ENCODE results near the gene EXOC3L4.
A peak's percentile ranks its signal among the peaks of the same experiment; 100 is the strongest.

Gene EXOC3L4

DNA sequence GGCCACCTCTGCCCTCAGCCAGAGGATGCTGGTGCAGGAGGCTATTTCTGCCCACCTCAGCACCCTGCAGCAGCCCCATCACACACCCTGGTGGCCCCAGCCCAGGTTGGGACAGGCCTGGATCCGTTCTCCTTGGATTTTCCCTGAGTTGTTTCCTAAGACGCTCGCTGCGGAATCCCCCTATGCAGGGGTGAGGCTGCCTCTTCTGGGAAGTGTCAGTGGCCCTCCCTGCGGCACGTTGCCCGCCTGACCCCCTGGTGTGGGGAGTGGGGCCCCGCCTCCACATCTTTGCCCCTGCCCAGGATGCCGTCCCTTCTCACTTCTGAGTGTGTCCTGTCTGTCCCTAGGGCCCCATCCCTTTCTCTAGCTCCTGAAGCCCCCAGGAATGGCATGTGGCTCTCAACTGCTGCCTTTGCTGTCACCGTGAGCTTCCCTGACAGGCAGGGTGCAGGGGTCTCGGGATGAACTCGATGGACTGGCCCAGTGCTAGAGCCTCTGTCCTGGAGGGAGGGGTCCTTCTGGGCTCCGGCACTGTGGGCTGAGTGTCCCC, 594 bp upstream of the EXOC3L4 start:
- no peak for DNase-seq

GRCh38 chr14:103095210-103095778, 769 bp downstream of the EXOC3L4 start:
- no peak for DNase-seq

DNA sequence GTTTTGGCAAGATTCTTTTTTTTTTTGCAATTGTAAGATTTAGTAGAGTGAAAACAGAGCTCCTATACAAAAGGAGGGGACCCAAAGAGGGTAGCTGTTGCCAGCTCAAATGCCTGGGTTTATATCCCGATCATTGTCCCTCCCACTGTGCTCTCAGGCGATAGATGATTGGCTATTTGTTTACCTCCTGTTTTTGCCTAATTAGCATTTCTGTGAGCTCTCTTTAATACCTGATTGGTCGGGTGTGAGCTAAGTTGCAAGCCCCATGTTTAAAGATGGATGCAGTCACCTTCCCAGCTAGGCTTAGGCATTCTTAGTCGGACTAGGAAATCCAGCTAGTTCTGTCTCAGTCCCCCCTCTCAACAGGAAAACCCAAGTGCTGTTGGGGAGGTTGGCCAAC, 1.9 kb downstream of the EXOC3L4 start:
- DNase-seq = no peak

DNA sequence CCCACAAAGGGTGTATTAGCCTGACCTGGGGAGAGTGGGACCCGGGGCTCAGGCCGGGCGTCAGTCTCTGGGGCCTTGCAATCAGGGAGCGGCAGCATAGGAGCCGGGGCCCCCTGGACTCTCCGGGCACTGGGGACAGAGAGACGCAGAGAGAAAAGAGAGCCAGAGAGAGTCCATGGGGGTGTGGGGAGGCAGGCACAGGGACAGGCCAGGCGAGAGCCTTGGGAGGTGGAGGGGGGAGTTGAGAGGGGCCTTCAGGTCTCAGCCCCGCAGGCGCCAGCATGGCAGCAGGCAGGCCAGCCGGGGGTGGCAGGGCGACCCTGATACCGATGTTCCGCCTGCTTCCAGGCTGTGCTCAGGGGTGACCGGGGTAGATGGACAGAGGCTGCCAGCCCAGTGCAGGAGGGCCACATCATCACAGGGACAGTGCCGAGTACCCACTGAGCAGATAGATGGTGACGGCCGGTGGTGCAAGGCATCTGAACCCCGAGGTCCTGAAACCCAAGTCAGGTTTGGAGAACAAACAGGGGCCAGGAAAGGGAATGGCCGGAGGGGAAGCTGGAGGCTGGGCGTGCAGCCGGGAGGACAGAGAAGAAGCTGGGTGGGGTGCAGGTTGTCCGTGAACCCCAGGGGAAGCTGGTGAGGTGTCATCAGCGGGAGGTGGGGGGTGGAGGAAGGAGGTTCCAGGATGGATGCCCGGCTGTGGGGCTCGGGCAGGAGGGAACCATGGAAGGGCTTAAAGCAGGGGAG, 2.9 kb downstream of the EXOC3L4 start:
- no peak for DNase-seq

DNA sequence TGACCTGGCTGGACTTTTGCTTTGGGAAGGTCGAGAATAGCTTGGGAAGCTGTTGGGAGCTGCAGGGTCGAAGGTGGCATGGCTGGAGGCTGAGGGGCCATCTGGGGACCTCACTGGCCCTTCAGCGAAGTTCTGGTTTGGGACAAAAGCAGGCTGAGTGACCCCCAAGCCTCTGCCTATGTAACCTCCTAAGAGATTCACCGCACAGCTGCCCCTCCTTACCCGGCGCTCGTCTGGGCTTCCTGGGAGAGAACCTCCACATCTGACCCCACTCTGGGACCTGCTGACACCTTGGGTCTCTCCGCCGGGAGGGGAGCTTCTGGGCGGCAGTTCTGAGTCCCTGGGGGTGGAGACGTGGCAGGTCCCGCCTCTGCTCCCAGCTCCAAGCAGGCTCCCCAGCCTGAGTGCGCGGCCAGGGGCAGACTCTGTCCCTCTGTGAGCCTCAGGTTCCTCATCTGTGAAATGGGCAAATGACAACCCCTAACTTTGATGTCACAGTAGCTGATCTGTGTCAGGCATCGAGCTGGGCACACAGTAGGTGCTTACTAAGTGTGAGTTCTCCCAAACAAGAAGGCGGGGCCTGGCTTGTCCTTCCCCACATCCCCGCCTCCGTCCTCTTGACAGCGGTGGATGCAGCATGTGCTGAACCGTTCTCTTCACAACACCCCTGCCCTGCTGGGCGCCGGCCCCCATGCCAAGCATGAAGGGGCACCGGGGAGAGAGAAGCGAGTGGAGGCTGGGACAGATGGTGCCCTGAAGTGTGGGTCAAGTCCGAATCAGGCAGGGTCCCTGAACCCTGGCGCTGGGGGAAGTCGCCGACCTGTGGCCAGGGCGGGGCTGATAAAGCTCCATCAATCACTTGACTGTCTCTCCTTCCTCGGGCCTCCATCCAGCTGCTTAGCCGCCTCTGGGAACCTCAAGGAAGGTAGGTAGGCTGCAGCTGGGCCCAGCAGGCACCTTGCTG, 3.8 kb downstream of the EXOC3L4 start:
- DNase-seq = no peak

DNA sequence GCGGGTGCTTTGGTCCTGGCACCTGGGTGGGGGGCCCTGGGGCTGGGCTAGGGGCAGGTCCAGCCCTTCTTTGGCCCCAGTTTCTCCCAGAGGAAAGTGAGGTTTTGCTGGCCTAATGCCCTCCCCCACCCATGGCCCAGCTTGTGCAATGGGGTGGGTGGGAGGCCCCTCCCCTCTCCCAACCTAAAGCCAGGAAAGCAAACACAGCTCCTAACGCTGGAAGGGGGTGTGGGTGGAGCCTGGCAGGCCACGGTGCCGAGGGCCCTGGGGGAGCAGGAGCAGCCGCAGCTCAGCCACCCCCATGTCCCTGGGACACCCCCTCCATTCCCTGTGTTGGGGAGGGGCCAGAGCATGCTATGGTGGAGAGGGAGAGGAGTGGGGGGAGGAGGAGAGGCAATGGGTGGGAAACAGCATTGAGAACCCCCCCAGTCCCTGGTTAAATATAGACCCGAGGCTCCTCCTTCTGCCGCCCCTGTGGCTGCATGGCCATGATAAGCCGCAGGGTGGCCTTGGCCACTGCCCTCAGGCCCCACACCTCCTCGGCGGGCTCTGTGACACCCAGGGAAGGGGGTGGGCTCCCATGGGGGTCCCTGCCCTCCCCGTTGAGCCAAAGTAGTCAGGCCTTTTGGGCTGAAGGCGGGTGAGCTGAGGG, 4.7 kb downstream of the EXOC3L4 start:
- DNase-seq = no peak

DNA sequence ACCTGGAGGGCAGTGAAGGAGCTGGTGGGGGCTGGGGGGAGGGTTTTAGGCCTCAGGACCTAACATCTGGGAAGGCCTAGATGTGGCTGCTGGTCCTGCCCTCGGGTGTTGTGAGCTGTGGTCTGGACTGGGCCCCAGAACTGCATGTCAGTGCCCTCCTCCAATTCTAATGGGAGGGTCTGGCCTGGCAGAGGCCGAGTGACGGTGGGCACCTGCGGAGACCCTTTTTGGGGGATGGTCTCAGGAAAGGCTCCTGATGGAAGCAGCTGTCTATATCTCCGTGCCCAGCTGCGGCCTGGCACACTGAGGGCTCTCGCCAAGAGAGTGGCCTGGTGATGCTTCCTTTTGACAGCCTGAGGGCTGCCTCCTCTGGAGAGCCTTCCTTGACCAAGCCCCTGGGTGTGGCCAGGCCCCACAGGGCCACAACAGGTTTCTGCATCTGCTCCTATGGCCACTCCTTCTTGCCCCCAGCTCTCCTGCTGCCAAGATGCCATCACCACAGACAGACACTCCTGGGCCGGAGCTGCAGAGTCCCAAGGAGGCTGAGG, 5.3 kb downstream of the EXOC3L4 start:
- DNase-seq = no peak

DNA sequence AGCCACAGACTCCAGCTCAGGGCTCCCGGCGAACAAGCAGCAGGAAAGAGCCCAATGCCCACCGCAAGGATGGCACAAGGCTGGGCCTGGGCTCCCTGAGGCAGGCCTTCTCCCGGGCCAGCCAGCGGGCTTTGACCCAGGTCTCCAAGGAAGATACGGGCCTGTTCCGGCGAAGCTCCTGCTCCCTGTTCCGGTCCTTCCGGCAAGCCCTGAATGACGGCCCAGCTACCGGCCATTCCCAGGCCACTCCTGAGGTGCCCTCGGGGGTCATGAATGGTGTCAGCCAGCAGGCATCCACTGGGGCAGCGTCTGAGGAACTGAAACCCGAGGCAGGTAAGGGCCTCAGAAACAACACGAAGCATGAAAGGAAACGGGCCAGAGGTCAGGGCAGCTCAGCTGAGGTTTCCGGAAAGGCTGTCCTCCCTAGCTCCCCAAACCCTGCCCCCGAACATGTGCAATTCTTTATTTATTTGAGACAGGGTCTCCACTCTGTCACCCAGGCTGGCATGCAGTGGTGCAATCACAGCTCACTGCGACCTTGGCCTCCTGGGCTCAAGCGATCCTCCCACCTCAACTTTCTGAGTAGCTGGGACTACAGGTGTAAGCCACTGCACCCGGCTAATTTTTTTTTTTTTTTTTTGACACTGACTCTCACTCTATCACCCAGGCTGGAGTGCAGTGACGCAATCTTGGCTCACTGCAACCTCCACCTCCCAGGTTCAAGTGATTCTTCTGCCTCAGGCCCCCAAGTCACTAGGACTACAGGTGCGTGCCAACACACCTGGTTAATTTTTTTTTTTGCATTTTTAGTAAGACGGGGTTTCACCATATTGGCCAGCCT, 6.0 kb downstream of the EXOC3L4 start:
- no peak for DNase-seq

DNA sequence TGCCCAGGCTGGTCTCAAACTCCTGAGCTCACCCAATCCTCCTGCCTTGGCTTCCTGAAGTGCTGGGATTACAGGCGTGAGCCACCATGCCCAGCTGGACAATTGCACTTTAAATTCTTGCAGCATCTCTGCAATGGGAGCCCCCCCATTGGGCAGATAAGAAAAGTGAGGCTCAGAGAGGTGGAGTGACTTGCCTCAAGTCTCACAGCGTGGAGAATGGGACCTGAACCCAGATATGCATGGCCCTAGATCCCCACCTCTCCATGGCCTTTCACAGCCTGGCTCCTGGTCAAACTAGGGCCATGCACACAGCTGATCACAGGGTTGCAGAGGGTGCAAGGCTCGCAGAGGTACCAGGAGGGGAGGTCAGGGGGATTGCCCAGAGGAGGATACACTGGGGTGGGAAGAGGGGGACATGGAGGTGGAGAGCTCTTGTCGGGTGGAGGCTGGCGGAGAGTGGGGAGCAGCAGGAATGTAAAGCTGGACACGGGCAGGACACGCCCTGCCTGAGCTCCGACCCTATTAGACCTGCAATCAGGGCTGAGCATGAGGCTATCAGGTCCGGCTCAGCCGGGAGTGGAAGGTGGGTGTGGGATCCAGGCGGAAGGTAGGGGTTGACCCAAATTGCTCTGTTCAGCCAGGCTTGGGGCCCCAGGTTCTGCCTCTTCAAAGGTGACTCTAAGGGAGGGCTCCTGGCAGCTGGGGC, 6.9 kb downstream of the EXOC3L4 start:
- DNase-seq = no peak

GRCh38 chr14:103101963-103102688, 7.6 kb downstream of the EXOC3L4 start:
- no peak for DNase-seq

DNA sequence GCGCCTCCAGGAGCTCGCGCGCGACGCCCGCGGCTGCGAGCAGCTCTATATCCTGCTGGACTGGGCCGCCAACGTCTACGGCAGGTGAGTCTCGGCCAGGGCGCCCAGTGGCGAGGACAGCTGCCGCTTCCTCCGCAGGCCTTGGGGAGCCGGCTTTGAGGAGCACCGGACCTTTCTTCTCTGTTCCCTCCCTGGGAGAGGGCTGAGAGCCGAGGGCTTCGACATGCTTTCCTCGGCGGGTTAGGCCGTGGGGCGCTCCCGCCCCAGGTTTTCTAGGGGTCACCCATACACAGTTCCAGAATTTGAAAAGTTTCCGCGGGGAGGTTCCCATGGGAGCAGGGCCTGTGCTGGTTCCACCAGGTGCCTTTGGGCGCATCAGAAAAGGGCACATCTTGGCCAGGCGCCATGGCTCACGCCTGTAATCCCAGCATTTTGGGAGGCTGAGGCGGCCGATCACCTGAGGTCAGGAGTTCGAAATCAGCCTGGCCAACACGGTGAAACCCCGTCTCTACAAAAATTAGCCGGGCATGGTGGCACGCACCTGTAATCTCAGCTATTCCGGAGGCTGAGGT, 8.2 kb downstream of the EXOC3L4 start:
- DNase-seq = no peak

GRCh38 chr14:103103461-103104388, 9.2 kb downstream of the EXOC3L4 start:
- peak; percentile 68 to 86 (median 73) for DNase-seq

DNA sequence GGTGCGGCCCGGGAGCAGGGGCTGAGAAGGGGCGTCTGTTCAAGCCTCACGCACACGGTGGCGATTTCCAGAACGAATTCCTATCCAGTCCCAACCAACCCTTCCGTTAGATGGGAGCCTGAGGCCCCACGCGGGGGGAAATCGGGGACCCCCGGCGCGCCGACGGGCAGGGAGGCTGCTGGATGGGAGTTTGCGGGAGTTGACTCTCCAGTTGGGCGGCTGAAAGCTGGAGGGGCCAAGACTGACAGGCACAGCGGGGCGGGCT, 9.8 kb downstream of the EXOC3L4 start:
- no peak for DNase-seq

DNA sequence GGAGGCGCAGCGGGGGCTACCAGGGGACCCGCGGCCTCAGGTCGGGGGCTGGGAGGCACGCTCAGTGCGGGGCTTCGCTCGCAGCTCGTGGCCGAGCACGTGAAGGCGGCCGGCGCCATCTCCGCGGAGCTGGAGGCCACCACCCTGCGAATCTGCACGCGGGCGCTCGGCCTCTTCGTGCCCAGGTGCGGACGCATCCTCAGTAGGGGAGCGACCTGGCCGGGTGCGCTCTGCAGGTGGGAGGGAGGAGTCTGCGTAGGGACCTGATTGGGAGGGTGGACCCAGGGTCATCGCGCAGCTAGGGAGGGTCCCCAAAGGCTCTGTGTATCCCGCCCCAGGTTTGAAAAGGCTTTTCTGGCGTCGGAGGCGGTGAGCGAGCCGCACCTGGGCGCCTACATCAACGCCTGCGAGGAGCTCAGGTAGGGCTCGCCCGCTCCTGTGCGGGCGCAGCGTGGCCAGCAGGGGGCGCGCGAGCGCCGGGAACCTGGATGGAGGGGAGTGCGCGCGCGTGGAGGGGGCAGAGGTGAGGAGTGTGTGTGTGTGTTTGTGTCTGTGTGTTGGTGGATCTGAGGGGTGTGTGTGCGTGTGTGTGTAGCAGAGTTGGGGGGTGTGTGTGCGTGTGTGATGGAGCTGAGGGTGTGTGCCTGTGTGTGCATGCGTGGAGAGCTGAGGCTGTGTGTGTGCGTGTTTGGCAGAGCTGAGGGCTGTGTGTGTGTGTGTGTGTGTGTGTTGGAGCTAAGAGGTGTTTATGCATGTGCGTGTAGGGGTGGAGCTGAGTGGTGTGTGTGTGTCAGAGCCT, 10.3 kb downstream of the EXOC3L4 start:
- peak; percentile 54 to 84 (median 68) for DNase-seq

GRCh38 chr14:103105580-103106150, 11.1 kb downstream of the EXOC3L4 start:
- DNase-seq = no peak

DNA sequence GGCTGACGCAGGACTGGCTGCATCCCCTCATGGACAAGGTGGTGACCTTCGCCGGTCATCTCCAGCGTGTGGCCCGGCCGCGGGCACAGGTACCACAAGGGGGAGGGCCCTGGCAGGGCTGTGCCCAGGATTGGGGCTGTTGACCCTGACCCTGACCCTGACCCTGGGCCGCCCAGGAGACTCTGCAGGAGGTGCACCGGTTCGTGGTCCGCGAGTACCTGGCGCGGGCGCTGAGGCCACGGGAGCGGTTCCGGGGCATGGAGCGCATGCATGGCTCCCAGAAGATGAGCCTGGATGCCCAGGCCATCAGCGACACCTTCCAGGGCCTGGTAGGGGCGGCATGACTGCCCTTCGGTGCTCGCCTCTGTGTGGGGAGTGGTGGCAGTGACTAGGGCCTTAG, 12.9 kb downstream of the EXOC3L4 start:
- DNase-seq = no peak

DNA sequence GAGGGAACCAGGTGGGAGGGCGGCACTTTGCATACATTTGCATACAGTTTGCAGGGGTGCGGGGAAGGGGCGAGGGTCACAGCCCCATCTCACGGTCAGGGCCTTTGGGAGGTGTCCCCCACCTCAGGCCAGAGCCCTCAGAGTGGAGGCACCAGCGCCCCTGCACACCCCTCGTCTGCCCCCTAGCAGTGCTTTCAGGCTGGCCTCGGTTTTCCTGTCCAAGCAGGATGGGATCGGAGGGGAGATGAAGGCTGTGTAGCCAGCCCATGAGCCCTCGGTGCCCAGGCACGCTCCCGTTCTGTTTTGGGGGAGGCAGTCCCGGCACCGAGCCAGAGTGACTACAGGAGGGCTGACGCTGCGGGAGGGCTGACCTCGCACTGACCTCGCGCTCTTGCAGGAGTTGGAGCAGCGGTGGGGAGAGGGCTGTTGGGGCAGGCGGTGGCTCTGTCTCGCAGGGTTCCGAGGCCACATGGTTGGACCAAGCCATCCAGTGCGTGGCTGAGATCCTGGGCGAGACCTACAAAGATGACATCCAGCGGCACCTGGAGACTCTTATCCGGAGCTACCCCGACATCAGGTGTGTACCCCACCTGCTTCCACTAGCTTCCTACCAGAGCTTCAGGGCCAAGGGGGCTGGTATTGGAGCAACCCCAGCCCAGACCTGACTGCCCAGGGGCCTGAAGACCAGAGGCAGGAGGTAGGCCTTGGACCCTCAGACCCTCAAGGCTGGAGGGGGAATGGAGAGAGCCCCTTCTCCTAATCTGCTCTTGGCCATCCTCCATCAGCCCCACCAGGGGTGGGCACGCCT, 13.6 kb downstream of the EXOC3L4 start:
- no peak for DNase-seq

All from suppressor macrophage treated with lipopolysaccharide for 1 hour (primary cell).